Testis (tissue), 3 donors: ENCODE results near the gene CROCC. TPM values are rescaled to one million over a fixed set of nuclear protein-coding genes. Genes with fewer than 3 reads are reported as not detected.
A peak's percentile ranks its signal among the peaks of the same experiment; 100 is the strongest.
"Not testable (repeated sequence)": the region's sequence is repeated elsewhere in the genome, so short reads cannot be mapped to it uniquely, and the experiment has no call there.

Experiments
- DNase-seq: peaks from one replicate; pipeline ENCODE4 v3.0.0-alpha.2; 2019
- H3K27ac ChIP-seq, 2 donors: fragments of 200-600 bp; sonication (generic); one replicate each; pipeline ENCODE4 v1.5.1; 2019
- H3K27me3 ChIP-seq: fragments of 200-600 bp; sonication (generic); one replicate; pipeline ENCODE4 v1.5.1; 2019
- H3K36me3 ChIP-seq: fragments of 200-600 bp; sonication (generic); one replicate; pipeline ENCODE4 v1.5.1; 2017; ENCODE audit warnings: low read depth; ENCODE audit errors: missing control alignments
- H3K4me1 ChIP-seq: fragments of 200-600 bp; sonication (generic); one replicate; pipeline ENCODE4 v1.5.1; 2019
- H3K4me3 ChIP-seq, 2 donors: fragments of 200-600 bp; sonication (generic); one replicate each; pipeline ENCODE4 v1.5.1; 2017 to 2019
- H3K9me3 ChIP-seq: fragments of 200-600 bp; sonication (generic); one replicate; pipeline ENCODE4 v1.5.1; 2017
- CTCF ChIP-seq, 3 experiments: fragments of 450-650 bp in 2 of 3; fragments of 200-600 bp in 1 of 3; sonication (generic) in 1 of 3; IDR thresholded peaks; one replicate each; pipeline ENCODE4 v1.5.1; 2016 to 2019; ENCODE audit warnings: antibody characterized with exemption in 3 of 3, mild to moderate bottlenecking in 2 of 3, moderate library complexity in 1 of 3
- POLR2A ChIP-seq: fragments of 450-650 bp; IDR thresholded peaks from one replicate; pipeline ENCODE4 v1.6.1; 2017; ENCODE audit warnings: antibody characterized with exemption, mild to moderate bottlenecking, moderate library complexity
- WGBS, 2 donors: methylation state at CpG; one replicate each; pipeline ENCODE4 v1.1.5; 2018; 5-methylcytosine and 5-hydroxymethylcytosine counted together
- intact Hi-C: fragments of 100-400 bp; cut with DNase I; formaldehyde crosslinking; loops from one replicate; pipeline ENCODE4 v1.15.1; 2023; ENCODE audit warnings: low total_unique reads
- polyA plus RNA-seq: library from polyadenylated mRNA; stranded (reverse); fragments of 350-450 nt; fragmentation: Illumina TruSeq; extraction: RNeasy Lipid Tissue Mini Kit (QIAGEN cat#74804); gene quantifications from one replicate; pipeline ENCODE4 v1.2.3, GENCODE V29; 2014; ENCODE audit warnings: low read depth, low replicate concordance; ENCODE audit not compliant: insufficient read depth
- total RNA-seq, 2 donors: library from RNA; depleted of rRNA; stranded (reverse); fragments of >200 nt; gene quantifications; one replicate each; pipeline ENCODE4 v1.2.3, GENCODE V29; 2016

CROCC gene
- total and polyA plus RNA-seq, 3 donors from 2014 or later = 18.8 to 49.2 (median 49.1) TPM

- no peak for TF ChIP-seq CTCF (IDR thresholded peaks at IDR 0.05)
- no peak for TF ChIP-seq POLR2A
- intact Hi-C loops = no loop called here
- peaks cover 4% of the 10 kb centered on the region for H3K4me1 ChIP-seq
- H3K27me3 ChIP-seq = no peaks in the 10 kb centered on the region
- DNase-seq = no peak
- no peak overlapping the region for H3K4me3 ChIP-seq
- 34 to 38% methylated on average over 4 of the region's 4 CpGs for WGBS, 2 donors
- no peaks in the 10 kb centered on the region for H3K9me3 ChIP-seq
- no peaks in the 10 kb centered on the region for H3K36me3 ChIP-seq
- no peak overlapping the region for H3K27ac ChIP-seq
Observed at GRCh38 chr1:16882986-16883385, 38.7 kb upstream of the CROCC start.

- 77 to 81% methylated on average over 5 of the region's 5 CpGs for WGBS, 2 donors
- H3K9me3 ChIP-seq, DNase-seq, H3K36me3 ChIP-seq, H3K27ac ChIP-seq, H3K4me3 ChIP-seq, H3K27me3 ChIP-seq, intact Hi-C loops: not testable (repeated sequence)
- H3K4me1 ChIP-seq = peaks cover 10% of the 10 kb centered on the region
Observed at GRCh38 chr1:16884487-16884886, 37.2 kb upstream of the CROCC start.

GRCh38 chr1:16886860-16887605 is 34.7 kb upstream of the CROCC start:
- Histone ChIP-seq H3K27me3 (no peaks in the 10 kb centered on the region), H3K36me3 (no peaks in the 10 kb centered on the region), H3K4me3 (no peak overlapping the region), H3K9me3 (no peaks in the 10 kb centered on the region), H3K27ac (no peak overlapping the region), H3K4me1 (peaks cover 10% of the 10 kb centered on the region)
- DNase-seq = no peak
- intact Hi-C loops = no loop called here
- TF ChIP-seq POLR2A (no peak), CTCF (IDR thresholded peaks at IDR 0.05) (no peak)
- WGBS, 2 donors = 92 to 94% methylated on average over 20 of the region's 20 CpGs

- H3K4me1 ChIP-seq = peaks cover 6% of the 10 kb centered on the region
- H3K4me3 ChIP-seq = peak overlapping the region; percentile 59 to 76
- peak; percentile 87 for DNase-seq
- TF ChIP-seq POLR2A (no peak), CTCF (IDR thresholded peaks at IDR 0.05) (peak in 1 of 3 experiments; percentile 19)
- H3K27me3 ChIP-seq = no peaks in the 10 kb centered on the region
- intact Hi-C loops = no loop called here
- H3K27ac ChIP-seq = peak overlapping the region; percentile 88 to 93
- WGBS, 2 donors = 13 to 21% methylated on average over 59 to 63 of the region's 63 CpGs
- H3K9me3 ChIP-seq = no peaks in the 10 kb centered on the region
- no peaks in the 10 kb centered on the region for H3K36me3 ChIP-seq
Observed at GRCh38 chr1:16888860-16889816, 32.6 kb upstream of the CROCC start.

- intact Hi-C loops, H3K4me1 ChIP-seq, H3K27ac ChIP-seq, H3K9me3 ChIP-seq, H3K36me3 ChIP-seq, H3K27me3 ChIP-seq, DNase-seq, H3K4me3 ChIP-seq: not testable (repeated sequence)
- 70 to 76% methylated on average over 5 of the region's 5 CpGs for WGBS, 2 donors
Observed at GRCh38 chr1:16890539-16891021, 31.2 kb upstream of the CROCC start.

- intact Hi-C loops, H3K4me3 ChIP-seq, H3K36me3 ChIP-seq, H3K27ac ChIP-seq, H3K9me3 ChIP-seq, DNase-seq, H3K27me3 ChIP-seq, H3K4me1 ChIP-seq: not testable (repeated sequence)
- WGBS, 2 donors = 53 to 60% methylated on average over 4 of the region's 4 CpGs
Observed at GRCh38 chr1:16891057-16891456, 30.7 kb upstream of the CROCC start.

GRCh38 chr1:16892978-16893525 is 28.7 kb upstream of the CROCC start:
- WGBS, 2 donors = 72 to 75% methylated on average over 6 of the region's 6 CpGs
- H3K4me3 ChIP-seq, H3K36me3 ChIP-seq, intact Hi-C loops, H3K27me3 ChIP-seq, H3K27ac ChIP-seq, DNase-seq, H3K9me3 ChIP-seq: not testable (repeated sequence)
- peaks cover 15% of the 10 kb centered on the region for H3K4me1 ChIP-seq

- H3K9me3 ChIP-seq, H3K27ac ChIP-seq, intact Hi-C loops, H3K36me3 ChIP-seq, H3K4me3 ChIP-seq, H3K27me3 ChIP-seq, DNase-seq: not testable (repeated sequence)
- 80 to 92% methylated on average over 4 of the region's 4 CpGs for WGBS, 2 donors
- peaks cover 12% of the 10 kb centered on the region for H3K4me1 ChIP-seq
Observed at GRCh38 chr1:16893796-16894195, 27.9 kb upstream of the CROCC start.
